HG02840 (cell line): ENCODE data around the gene NMUR1.
A peak's percentile ranks its signal among the peaks of the same experiment; 100 is the strongest.

Experiments
- ATAC-seq: cut with Tn5 transposase; IDR thresholded peaks from one replicate; pipeline ENCODE4 v1.9.1; 2021; ENCODE audit warnings: mild to moderate bottlenecking, moderate library complexity, moderate number of reproducible peaks; ENCODE audit not compliant: unreplicated experiment, low FRiP score

NMUR1 gene

GRCh38 chr2:231554748-231555545, 24.7 kb upstream of the NMUR1 start:
- ATAC-seq, result no peak

- ATAC-seq, result no peak
These were observed 24.1 kb upstream of the NMUR1 start for GRCh38 chr2:231554327-231554726.

GRCh38 chr2:231552752-231553151, 22.5 kb upstream of the NMUR1 start:
- no peak for ATAC-seq

- ATAC-seq, result no peak
These were observed 19.4 kb upstream of the NMUR1 start for GRCh38 chr2:231549446-231550239.

- no peak for ATAC-seq
These were observed 18.5 kb upstream of the NMUR1 start for GRCh38 chr2:231548752-231549151.

GRCh38 chr2:231547315-231548110, 17.3 kb upstream of the NMUR1 start:
- no peak for ATAC-seq

GRCh38 chr2:231546014-231546715, 15.9 kb upstream of the NMUR1 start:
- ATAC-seq, result no peak

GRCh38 chr2:231545105-231545902, 15.1 kb upstream of the NMUR1 start:
- peak; percentile 98 for ATAC-seq

GRCh38 chr2:231542136-231542535, 11.9 kb upstream of the NMUR1 start:
- ATAC-seq, result no peak

- ATAC-seq, result no peak
These were observed 11.4 kb upstream of the NMUR1 start for GRCh38 chr2:231541645-231542044.

GRCh38 chr2:231539991-231540390, 9.7 kb upstream of the NMUR1 start:
- ATAC-seq, result no peak

GRCh38 chr2:231535961-231536360, 5.7 kb upstream of the NMUR1 start:
- ATAC-seq, result no peak

- ATAC-seq, result no peak
These were observed 3.5 kb upstream of the NMUR1 start for GRCh38 chr2:231533777-231534125.

- ATAC-seq, result no peak
These were observed 3.0 kb upstream of the NMUR1 start for GRCh38 chr2:231533086-231533776.

- ATAC-seq, result no peak
These were observed 2.5 kb upstream of the NMUR1 start for GRCh38 chr2:231532756-231533035.

GRCh38 chr2:231531883-231532755, 1.9 kb upstream of the NMUR1 start:
- no peak for ATAC-seq

GRCh38 chr2:231531466-231531865, 1.2 kb upstream of the NMUR1 start:
- no peak for ATAC-seq

GRCh38 chr2:231528636-231529030, 1.6 kb downstream of the NMUR1 start:
- ATAC-seq, result no peak
